Thyroid gland (tissue), 4 donors: ENCODE results near the gene THSD7B.

Experiments used
- POLR2A ChIP-seq, 2 donors: fragments of 450-650 bp; IDR thresholded peaks; one replicate each; pipeline ENCODE4 v1.6.1; 2017; ENCODE audit warnings: antibody characterized with exemption in 2 of 2, mild to moderate bottlenecking in 2 of 2, moderate library complexity in 1 of 2
- TF ChIP-seq, protein P1 (sequence below), 6 experiments: fragments of 200-600 bp in 3 of 6; fragments of 450-650 bp in 3 of 6; sonication (generic) in 3 of 6; IDR thresholded peaks; one replicate each; pipeline ENCODE4 v1.5.1; 2016 to 2019; ENCODE audit warnings: antibody characterized with exemption in 6 of 6, mild to moderate bottlenecking in 2 of 6, inconsistent platforms in 1 of 6, moderate library complexity in 1 of 6

DNA sequence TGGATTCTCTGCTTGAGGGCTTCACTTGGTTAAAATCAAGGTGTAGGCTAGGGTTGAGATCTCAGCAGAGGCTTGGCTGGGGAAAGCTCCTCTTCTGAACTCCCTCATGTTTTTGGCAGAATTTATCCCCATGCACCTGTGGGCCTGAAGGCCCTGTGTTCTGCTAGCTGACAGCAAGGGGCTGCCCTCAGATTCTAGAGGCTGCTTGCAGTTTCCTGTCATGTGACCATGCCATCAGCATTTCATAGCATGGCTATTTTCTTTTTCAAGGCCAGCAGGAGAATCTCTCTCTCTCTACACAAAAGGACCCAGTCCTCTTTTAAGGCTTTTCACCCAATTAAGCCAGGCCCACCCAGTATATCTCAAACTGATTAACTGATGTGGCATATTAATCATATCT is 684.1 kb downstream of the THSD7B start:
- TF ChIP-seq, protein P1, sequence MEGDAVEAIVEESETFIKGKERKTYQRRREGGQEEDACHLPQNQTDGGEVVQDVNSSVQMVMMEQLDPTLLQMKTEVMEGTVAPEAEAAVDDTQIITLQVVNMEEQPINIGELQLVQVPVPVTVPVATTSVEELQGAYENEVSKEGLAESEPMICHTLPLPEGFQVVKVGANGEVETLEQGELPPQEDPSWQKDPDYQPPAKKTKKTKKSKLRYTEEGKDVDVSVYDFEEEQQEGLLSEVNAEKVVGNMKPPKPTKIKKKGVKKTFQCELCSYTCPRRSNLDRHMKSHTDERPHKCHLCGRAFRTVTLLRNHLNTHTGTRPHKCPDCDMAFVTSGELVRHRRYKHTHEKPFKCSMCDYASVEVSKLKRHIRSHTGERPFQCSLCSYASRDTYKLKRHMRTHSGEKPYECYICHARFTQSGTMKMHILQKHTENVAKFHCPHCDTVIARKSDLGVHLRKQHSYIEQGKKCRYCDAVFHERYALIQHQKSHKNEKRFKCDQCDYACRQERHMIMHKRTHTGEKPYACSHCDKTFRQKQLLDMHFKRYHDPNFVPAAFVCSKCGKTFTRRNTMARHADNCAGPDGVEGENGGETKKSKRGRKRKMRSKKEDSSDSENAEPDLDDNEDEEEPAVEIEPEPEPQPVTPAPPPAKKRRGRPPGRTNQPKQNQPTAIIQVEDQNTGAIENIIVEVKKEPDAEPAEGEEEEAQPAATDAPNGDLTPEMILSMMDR (IDR thresholded peaks at IDR 0.05) = no peak
- TF ChIP-seq POLR2A (IDR thresholded peaks at IDR 0.05) = no peak
